HEK293T (cell line): ENCODE measurements around the gene ING5.

Experiments used
- CTCF ChIA-PET: fragments of 350-600 bp; formaldehyde crosslinking; extraction: SDS; loops from one replicate; lab custom pipeline; 2021; ENCODE audit warnings: antibody characterized with exemption, inconsistent platforms; lab: Yijun Ruan, JAX
- POLR2A ChIA-PET: fragments of 350-600 bp; formaldehyde crosslinking; extraction: SDS; loops from one replicate; lab custom pipeline; 2020; ENCODE audit warnings: antibody characterized with exemption, inconsistent platforms; lab: Yijun Ruan, JAX
- DNase-seq: peaks from one replicate; pipeline ENCODE4 v3.0.0; 2012; ENCODE audit warnings: mixed read lengths; ENCODE audit errors: extremely low spot score
- ARNT ChIP-seq: fragments of 450-650 bp; IDR thresholded peaks from 2 replicates; pipeline ENCODE4 v1.6.1; 2017; ENCODE audit warnings: mild to moderate bottlenecking
- BHLHE40 ChIP-seq: fragments of 450-650 bp; IDR thresholded peaks from 2 replicates; pipeline ENCODE4 v1.6.1; 2016; ENCODE audit warnings: mild to moderate bottlenecking, moderate library complexity, borderline replicate concordance
- CTBP1 ChIP-seq: fragments of 450-650 bp; IDR thresholded peaks from 2 replicates; pipeline ENCODE4 v1.6.1; 2016; ENCODE audit warnings: borderline replicate concordance
- ELF4 ChIP-seq: fragments of 450-650 bp; IDR thresholded peaks from 2 replicates; pipeline ENCODE4 v1.6.1; 2017; ENCODE audit warnings: antibody characterized with exemption
- FOXA1 ChIP-seq: fragments of 450-650 bp; IDR thresholded peaks from 2 replicates; pipeline ENCODE4 v1.6.1; 2016; ENCODE audit warnings: mild to moderate bottlenecking
- FOXK2 ChIP-seq: fragments of 450-650 bp; IDR thresholded peaks from 2 replicates; pipeline ENCODE4 v1.6.1; 2016; ENCODE audit warnings: mild to moderate bottlenecking
- FOXM1 ChIP-seq: fragments of 450-650 bp; IDR thresholded peaks from 2 replicates; pipeline ENCODE4 v1.6.1; 2017; ENCODE audit warnings: mild to moderate bottlenecking, borderline replicate concordance
- HDGF ChIP-seq: fragments of 450-650 bp; IDR thresholded peaks from 2 replicates; pipeline ENCODE4 v1.6.1; 2017; ENCODE audit warnings: antibody characterized with exemption, borderline replicate concordance
- L3MBTL2 ChIP-seq: fragments of 450-650 bp; conservative IDR thresholded peaks from 2 replicates; pipeline ENCODE4 v1.6.1; 2016; ENCODE audit warnings: mild to moderate bottlenecking
- LEF1 ChIP-seq: fragments of 450-650 bp; IDR thresholded peaks from 2 replicates; pipeline ENCODE4 v1.6.1; 2017; ENCODE audit warnings: mild to moderate bottlenecking, borderline replicate concordance
- NFRKB ChIP-seq: fragments of 450-650 bp; IDR thresholded peaks from 2 replicates; pipeline ENCODE4 v1.6.1; 2016; ENCODE audit warnings: mild to moderate bottlenecking, moderate library complexity
- SP1 ChIP-seq: fragments of 450-650 bp; IDR thresholded peaks from 2 replicates; pipeline ENCODE4 v1.6.1; 2017
- SUZ12 ChIP-seq: fragments of 450-650 bp; IDR thresholded peaks from 2 replicates; pipeline ENCODE4 v1.6.1; 2016; ENCODE audit warnings: mild to moderate bottlenecking
- TARDBP ChIP-seq: fragments of 450-650 bp; IDR thresholded peaks from 2 replicates; pipeline ENCODE4 v1.6.1; 2016
- ZNF384 ChIP-seq: fragments of 450-650 bp; IDR thresholded peaks from 2 replicates; pipeline ENCODE4 v1.6.1; 2016
- TF ChIP-seq, protein P1 (sequence below): fragments of 450-650 bp; IDR thresholded peaks from 2 replicates; pipeline ENCODE4 v1.6.1; 2016

The ING5 gene

DNA sequence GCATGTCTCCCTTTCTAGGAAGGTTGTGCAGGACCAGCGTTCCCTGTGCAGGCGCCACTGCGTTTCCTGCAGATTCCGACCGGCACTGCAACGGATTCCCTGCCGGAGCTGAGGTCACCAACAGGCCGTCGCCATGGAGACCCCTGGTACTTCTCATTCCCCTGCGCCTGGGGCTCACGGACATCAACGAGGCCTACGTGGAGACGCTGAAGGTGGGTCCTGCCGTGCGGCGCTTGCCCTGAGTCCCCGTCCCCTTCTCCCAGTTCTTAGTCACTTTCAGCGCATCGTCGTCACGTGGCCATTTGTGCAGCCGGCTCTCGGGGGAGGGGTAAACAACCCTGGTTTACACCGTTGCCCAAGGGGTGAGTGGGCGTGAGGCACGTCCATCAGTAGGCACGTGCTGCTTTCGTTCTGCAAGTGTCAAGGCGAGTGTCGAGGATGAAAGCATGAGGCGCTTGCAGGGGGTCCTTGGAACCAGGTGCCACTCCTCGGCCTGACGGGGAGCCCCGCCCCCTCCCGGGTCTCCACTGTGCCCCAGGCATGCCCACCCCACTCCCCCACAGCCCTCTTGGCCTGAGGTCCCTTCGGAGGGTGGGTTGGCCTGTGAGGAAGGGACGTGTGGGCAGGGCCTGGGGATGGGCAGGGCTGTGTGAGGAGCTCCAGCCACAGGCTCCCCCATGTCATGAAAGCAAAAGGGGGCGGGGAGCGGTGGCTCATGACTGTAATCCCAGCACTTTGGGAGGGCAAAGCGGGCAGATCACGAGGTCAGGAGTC lies 35.0 kb upstream of the ING5 start:
- ChIA-PET POLR2A (no interaction called here), CTCF (no interaction called here)
- DNase-seq, result no peak
- TF ChIP-seq CTBP1, result no peak
- TF ChIP-seq SP1, result no peak
- no peak for TF ChIP-seq BHLHE40
- TF ChIP-seq SUZ12, result no peak
- no peak for TF ChIP-seq FOXA1
- no peak for TF ChIP-seq ZNF384
- no peak for TF ChIP-seq FOXK2

DNA sequence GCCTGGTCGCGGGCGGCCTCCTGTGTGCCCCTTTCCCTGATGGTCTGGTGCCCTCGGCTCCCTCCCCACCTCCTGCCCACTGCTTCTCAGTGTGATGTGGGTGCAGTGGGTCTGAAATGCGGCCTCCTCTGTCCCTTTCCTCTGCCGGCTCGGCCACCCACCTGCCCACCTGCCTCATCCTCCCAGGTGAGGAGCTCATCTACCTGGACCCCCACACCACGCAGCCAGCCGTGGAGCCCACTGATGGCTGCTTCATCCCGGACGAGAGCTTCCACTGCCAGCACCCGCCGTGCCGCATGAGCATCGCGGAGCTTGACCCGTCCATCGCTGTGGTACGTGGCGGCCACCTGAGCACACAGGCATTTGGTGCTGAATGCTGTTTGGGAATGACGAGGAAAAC lies 33.5 kb upstream of the ING5 start:
- DNase-seq, result no peak
- POLR2A ChIA-PET, result no interaction called here
- no peak for TF ChIP-seq FOXA1
- TF ChIP-seq ARNT, result no peak
- TF ChIP-seq, protein P1, sequence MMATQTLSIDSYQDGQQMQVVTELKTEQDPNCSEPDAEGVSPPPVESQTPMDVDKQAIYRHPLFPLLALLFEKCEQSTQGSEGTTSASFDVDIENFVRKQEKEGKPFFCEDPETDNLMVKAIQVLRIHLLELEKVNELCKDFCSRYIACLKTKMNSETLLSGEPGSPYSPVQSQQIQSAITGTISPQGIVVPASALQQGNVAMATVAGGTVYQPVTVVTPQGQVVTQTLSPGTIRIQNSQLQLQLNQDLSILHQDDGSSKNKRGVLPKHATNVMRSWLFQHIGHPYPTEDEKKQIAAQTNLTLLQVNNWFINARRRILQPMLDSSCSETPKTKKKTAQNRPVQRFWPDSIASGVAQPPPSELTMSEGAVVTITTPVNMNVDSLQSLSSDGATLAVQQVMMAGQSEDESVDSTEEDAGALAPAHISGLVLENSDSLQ, result no peak
- no peak for TF ChIP-seq ELF4
- TF ChIP-seq HDGF, result no peak
- no peak for TF ChIP-seq SUZ12
- no peak for TF ChIP-seq FOXM1
- no peak for TF ChIP-seq BHLHE40
- TF ChIP-seq ZNF384, result no peak
- TF ChIP-seq CTBP1, result no peak
- TF ChIP-seq NFRKB, result no peak
- no peak for TF ChIP-seq FOXK2
- no peak for TF ChIP-seq L3MBTL2
- TF ChIP-seq LEF1, result no peak
- no peak for TF ChIP-seq TARDBP
- TF ChIP-seq SP1, result no peak
- CTCF ChIA-PET, result interaction anchor here (0.6 kb wide), 1 partner anchor 810 kb away, joined by 4 read pairs; no protein-coding TSS in a partner anchor

DNA sequence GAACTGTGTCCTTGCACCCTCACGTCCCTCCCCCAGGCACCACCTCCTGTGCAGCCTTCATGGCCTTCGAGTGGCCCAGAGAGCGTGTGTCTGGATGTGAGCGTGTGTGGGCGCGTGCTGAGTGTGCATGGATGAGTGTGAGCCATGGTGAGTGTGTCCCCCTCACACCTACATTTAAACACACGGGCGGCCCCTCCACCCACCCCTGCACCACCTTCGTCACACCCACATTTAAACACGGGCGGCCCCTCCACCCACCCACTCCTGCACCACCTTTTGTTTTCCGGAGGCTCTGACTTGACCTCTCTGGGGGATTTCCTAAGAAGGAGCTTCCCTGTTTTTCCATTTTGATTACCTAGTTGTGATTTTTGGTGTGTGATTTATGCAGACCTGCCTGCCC lies 33.0 kb upstream of the ING5 start:
- ChIA-PET CTCF (interaction anchor here (0.6 kb wide), 1 partner anchor 811 kb away, joined by 4 read pairs; no protein-coding TSS in a partner anchor), POLR2A (no interaction called here)
- TF ChIP-seq HDGF, result no peak
- TF ChIP-seq FOXA1, result no peak
- TF ChIP-seq SUZ12, result no peak
- TF ChIP-seq CTBP1, result no peak
- TF ChIP-seq ARNT, result no peak
- TF ChIP-seq, protein P1, result no peak
- no peak for TF ChIP-seq FOXM1
- TF ChIP-seq L3MBTL2, result no peak
- no peak for TF ChIP-seq LEF1
- TF ChIP-seq FOXK2, result no peak
- no peak for TF ChIP-seq NFRKB
- TF ChIP-seq SP1, result no peak
- TF ChIP-seq BHLHE40, result no peak
- no peak for TF ChIP-seq TARDBP
- no peak for TF ChIP-seq ELF4
- no peak for DNase-seq

DNA sequence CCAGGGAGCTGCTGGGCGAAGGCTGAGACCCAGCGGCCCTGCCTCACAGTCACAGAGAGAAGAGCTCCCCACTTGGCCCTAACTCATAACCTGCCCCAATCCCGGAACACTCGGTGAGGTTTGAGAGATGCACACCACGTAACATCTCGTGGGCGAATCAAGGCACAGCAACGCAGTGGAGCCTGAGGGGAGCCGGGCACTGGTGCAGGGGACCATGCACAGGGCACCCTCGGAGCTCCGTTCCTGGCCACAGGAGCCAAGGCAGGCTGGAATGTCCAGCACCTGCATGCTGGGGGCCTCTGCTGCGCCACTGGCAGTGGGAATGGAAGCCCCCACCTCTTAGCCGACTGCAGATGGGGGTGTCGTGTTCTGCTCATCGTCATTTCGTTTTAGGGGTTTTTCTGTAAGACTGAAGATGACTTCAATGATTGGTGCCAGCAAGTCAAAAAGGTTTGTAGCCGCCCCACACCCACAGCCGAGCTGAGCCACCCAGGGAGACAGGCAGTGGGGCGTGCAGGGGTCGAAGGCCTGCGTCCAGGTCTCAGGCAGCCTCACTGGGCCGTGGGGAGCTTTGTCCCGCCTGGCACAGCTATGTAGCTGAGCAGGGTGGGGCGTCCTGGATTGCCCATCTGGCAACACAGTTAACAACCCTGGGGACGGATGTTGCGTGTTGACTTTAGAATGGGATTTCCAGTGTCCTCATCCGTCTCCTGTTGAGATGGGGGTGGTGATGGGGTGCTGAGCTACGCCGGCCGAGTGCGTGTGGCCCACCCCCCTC lies 31.3 kb upstream of the ING5 start:
- ChIA-PET POLR2A (interaction anchor here (1.2 to 1.5 kb wide), 4 partner anchors 9 to 18 kb away, joined by 3 to 5 read pairs (median 4); partner anchors contain the start of gene DTYMK), CTCF (no interaction called here)
- TF ChIP-seq ARNT, result no peak
- no peak for TF ChIP-seq LEF1
- TF ChIP-seq L3MBTL2, result no peak
- TF ChIP-seq ZNF384, result no peak
- no peak for TF ChIP-seq HDGF
- TF ChIP-seq BHLHE40, result no peak
- TF ChIP-seq CTBP1, result no peak
- TF ChIP-seq SUZ12, result no peak
- TF ChIP-seq, protein P1, result no peak
- no peak for TF ChIP-seq FOXM1
- TF ChIP-seq FOXK2, result no peak
- no peak for TF ChIP-seq FOXA1
- no peak for TF ChIP-seq SP1
- TF ChIP-seq ELF4, result no peak
- TF ChIP-seq NFRKB, result no peak
- TF ChIP-seq TARDBP, result no peak
- DNase-seq, result no peak

DNA sequence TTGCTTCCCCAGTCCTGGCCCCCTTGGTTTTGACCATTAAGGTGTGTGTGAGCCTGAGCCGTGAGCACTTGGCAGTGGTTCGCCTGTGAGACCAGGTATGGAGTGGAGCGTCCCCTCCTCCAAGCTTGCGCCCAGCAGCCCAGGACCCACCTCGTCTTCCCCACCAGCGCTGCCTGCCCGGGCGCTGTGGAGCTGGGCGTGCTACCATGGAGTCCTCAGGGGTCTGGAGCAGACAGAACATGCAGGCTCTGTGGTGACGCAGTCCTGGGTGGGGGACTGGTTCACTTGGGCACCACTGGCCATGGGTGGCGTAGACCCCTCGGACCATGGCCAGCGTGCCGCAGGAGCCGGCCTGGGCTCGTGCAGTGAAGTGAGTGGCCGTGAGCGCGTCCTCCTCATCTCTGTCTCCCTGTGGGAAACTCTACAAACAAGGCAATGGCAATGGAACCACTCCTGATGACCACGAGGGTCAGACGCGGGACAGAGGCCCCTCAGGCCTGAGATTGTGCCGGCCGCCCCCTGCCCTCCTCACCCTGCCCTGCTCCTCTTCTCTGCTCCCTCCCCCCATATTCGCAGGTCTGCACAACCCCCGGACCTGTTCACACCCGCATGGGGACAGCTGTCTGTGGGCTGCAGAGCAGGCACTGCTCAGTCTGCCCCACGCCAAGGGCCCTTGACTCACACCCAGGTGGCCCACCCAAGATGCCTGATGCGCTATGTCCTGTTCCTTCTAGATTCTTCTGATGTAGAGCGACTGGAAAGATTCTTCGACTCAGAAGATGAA lies 30.2 kb upstream of the ING5 start:
- ChIA-PET CTCF (no interaction called here), POLR2A (interaction anchor here (1.2 to 1.5 kb wide), 3 partner anchors 8 to 16 kb away, joined by 3 to 4 read pairs (median 4); partner anchors contain the start of gene DTYMK)
- no peak for DNase-seq
- TF ChIP-seq TARDBP, result no peak
- no peak for TF ChIP-seq BHLHE40
- no peak for TF ChIP-seq ZNF384
- TF ChIP-seq SUZ12, result no peak
- no peak for TF ChIP-seq ELF4
- TF ChIP-seq NFRKB, result no peak
- TF ChIP-seq FOXA1, result no peak
- TF ChIP-seq FOXK2, result no peak
